Jurkat, Clone E6-1 (cell line): ENCODE results near the gene LIAS.
A peak's percentile ranks its signal among the peaks of the same experiment; 100 is the strongest.
"Not testable (repeated sequence)": the region's sequence is repeated elsewhere in the genome, so short reads cannot be mapped to it uniquely, and the experiment has no call there.

ENCODE experiments used
- DNase-seq: peaks from one replicate; pipeline ENCODE4 v3.0.0-alpha.2; 2011; ENCODE audit warnings: low read depth, low spot score
- H3K4me3 ChIP-seq: 2 replicates; pipeline ENCODE4 v1.5.1; 2011; ENCODE audit warnings: mild to moderate bottlenecking, low read length, control low read depth, moderate library complexity

The LIAS gene

GRCh38 chr4:39452153-39452859 lies 6.5 kb upstream of the LIAS start:
- H3K4me3 ChIP-seq: no peak overlapping the region
- no peak for DNase-seq

DNA sequence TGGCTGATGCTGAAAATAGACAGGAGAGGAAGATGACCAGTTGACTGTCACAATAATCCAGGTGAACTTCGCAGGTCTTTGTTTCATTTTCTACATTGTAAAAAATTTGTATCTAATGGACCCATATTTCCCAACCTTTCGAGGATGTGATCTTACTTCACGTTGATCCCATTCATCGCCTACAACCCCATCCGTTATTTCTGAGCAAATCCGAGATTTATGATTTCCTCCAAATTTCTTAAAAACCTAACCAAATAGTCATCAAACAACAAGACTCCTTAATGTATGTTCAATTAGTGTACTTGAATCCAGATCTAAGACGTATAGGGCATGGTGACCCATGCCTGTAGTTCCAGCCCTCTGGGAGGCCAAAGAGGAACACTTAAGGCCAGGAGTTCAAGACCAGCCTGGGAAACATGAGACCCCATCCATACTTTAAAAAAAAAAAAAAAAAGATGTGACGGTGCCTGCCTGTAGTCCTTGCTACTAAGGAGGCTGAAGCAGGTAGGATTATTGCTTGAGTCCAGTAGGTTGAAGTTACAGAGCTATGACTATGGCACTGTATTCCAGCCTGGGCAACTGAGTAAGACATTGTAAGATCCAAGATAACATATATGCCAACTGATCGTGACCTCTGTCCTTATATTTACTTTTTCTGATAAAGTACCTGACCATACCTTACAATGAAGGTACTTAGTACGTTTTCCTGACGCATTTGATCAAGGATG lies 5.8 kb upstream of the LIAS start:
- H3K4me3 ChIP-seq: no peak overlapping the region

DNA sequence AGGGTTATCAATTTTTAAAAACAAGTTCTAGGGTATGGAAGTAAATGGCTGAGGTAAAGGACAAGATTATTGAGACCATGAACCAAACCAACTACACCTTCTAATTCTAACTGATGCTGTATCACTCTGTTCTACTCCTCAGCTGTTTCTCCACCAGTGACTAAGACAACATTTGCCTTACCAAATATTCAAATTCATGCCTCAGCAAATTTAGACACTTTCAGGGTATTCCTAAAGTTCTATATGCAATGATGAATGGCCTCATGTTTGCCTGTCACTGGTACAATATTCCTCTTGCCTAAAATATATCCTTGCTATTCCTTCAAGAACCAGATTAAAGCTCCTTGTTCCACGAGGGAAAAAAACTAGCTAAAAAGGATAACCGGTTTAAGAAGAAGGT lies 5.1 kb upstream of the LIAS start:
- no peak for DNase-seq
- H3K4me3 ChIP-seq: no peak overlapping the region

More for the DNA sequence above, 5.8 kb upstream of the LIAS start:
- no peak for DNase-seq

DNA sequence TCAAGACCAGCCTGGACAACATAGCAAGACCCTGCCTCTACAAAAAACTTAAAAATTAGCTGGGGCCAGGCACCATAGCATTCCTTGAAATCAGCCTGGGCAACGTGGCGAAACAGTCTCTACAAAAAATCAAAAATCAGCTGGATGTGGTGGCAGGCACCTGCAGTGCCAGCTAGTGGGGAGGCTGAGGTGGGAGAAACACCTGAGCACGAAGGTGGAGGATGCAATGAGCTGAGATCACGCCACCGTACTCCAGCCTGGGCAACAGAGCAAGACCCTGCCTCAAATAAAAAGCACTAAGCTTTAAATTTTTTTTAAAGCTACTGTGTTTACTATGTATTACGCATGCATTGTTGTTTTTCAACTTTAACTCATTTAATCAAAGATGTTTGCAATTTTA lies 3.4 kb upstream of the LIAS start:
- H3K4me3 ChIP-seq: no peak overlapping the region
- DNase-seq: no peak

- no peak for DNase-seq
- peak overlapping the region; percentile 69 for H3K4me3 ChIP-seq
Observed at GRCh38 chr4:39456946-39457763, 1.7 kb upstream of the LIAS start.

- DNase-seq: not testable (repeated sequence)
- peak overlapping the region; percentile 69 for H3K4me3 ChIP-seq
Observed at GRCh38 chr4:39458161-39458504, 723 bp upstream of the LIAS start.

DNA sequence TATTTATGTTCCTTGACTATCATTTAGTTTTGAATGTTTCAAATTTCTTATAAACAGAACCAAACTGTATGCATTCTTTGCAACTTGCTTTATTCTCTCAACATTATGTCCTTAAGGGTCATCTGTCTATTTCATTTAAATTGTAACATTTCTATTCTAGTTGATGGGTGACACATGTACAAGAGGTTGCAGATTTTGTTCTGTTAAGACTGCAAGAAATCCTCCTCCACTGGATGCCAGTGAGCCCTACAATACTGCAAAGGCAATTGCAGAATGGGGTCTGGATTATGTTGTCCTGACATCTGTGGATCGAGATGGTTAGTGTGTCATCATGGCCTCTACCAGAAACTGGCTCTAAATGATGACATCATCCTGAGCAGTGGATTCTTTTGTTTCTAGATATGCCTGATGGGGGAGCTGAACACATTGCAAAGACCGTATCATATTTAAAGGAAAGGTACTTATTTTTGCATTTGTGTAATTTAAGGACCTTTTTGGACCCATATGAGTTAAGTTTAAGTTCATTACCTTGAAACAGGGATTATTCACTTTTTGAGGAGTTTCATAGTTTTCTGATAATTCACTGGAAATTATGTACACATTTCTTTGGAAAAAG lies 6.1 kb downstream of the LIAS start:
- peak; percentile 69 for DNase-seq
- H3K4me3 ChIP-seq: no peak overlapping the region

DNA sequence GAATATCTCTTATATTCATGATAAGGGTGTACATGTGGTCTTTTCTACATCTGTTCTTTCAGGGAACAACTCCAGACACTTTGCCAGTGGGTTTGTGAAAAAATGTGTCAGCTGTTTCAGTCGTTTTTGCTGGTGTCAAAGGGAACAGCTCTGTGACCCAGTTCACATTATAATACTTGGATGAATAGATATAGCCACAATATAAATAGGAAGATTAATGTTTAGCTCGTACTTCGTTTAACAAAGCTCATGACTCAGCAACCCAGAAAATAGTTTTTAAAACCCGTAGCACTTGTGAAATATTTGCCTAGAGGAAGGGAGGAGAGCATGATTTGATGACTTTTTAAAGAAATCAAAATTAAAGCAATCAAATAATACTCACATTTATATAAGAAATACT lies 7.9 kb downstream of the LIAS start:
- no peak overlapping the region for H3K4me3 ChIP-seq
- DNase-seq: no peak

- H3K4me3 ChIP-seq: no peak overlapping the region
- no peak for DNase-seq
Observed at GRCh38 chr4:39467464-39467863, 8.6 kb downstream of the LIAS start.

DNA sequence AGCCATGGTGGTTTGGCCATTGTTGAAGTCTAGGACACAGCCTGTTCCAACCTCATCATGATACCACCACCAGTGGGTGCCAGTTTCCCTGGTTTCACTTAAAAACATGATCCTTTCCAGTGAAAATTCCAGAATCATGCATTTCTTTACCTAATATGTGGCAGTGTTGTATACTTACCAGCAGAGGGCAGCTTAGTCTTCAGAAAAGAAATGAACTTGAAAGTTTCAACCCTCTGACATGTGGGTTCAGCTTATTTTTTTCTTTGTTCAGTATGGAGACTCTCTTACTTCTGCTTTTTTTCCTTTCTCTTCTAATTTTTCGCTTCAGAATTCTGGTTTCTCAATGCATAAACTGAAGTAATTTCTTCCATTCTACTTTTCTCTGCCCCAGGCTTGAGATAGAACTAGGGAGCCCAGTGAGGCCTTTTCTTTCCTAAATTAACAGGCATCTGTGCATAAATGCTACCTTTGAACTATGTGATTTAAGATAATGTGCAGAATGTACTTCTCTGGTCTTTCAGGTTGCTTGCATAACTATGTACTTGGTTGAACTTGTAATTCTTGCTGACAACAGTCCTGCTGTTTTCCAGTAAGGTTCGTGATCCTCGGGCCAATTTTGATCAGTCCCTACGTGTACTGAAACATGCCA lies 10.7 kb downstream of the LIAS start:
- H3K4me3 ChIP-seq: no peak overlapping the region
- peak; percentile 60 for DNase-seq

DNA sequence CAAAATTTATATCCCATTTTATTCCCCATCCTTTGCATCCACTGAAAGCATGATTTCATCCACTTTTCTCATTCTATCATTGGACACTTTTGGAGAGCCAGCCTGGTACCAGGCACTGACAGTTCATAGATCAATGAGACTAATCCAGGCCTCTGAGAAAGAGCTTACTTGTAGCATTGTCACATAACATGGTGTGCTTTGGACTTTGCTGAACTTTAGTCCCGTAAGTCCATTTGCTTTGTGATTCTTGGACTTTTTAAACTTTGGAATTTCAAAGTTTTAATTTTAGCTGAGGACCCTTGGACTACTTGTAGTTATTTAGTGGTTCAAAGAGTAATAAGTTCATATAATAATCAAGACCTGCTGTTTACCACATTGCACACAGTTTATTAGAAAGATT lies 11.5 kb downstream of the LIAS start:
- no peak overlapping the region for H3K4me3 ChIP-seq
- no peak for DNase-seq

DNA sequence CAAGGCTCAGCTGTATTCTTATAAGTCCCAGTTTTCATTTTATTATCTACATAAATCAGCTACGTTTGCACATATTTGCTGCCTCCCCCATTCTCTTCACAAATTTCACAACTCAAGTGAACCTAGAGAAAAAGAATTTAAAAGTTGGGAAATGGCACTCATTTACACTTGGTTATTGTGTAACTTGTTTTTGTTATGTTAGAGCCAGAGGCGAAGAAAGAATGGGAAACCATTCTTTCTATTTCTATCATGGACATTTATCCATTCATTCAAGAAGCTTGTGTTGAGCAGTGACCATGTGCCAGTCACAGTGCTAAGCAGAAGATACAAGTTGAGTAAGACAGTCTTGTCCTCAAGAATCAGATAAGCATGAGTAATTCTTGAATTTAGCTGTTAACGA lies 13.5 kb downstream of the LIAS start:
- H3K4me3 ChIP-seq: no peak overlapping the region
- no peak for DNase-seq

DNA sequence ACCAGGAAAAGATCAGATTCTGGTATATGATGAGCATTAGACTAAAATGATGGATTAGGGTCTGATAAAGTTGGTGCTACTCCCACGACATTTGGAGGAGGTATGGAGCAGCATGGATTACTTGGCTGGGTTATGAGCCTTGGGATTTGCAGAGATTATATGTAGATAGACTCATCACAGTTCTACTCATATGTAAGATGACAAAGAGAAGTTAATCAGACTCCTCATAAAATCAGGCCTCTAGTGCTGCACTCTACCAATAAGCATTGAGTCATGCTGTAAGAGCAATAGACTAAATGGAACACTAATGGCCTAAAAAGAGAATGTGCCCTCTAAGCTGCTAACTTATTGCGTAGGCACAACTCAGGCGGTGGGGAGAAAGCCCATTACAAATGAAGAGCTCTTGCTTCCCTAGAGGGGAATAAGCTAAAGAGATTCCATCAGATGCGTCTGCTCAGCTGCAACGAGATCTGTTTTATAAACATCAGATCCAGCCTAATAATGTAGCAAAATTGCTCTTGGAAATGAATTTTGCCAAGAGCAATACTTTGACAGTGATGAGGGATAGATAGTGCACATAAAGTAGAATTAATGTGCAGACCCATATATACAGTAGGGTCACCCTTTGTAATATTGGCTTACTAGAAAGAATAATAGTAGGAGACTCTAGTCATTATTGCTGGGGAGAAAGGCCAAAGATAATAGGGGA lies 17.5 kb downstream of the LIAS start:
- no peak for DNase-seq
- H3K4me3 ChIP-seq: no peak overlapping the region

GRCh38 chr4:39480251-39480650 lies 21.4 kb downstream of the LIAS start:
- no peak overlapping the region for H3K4me3 ChIP-seq
- DNase-seq: no peak

DNA sequence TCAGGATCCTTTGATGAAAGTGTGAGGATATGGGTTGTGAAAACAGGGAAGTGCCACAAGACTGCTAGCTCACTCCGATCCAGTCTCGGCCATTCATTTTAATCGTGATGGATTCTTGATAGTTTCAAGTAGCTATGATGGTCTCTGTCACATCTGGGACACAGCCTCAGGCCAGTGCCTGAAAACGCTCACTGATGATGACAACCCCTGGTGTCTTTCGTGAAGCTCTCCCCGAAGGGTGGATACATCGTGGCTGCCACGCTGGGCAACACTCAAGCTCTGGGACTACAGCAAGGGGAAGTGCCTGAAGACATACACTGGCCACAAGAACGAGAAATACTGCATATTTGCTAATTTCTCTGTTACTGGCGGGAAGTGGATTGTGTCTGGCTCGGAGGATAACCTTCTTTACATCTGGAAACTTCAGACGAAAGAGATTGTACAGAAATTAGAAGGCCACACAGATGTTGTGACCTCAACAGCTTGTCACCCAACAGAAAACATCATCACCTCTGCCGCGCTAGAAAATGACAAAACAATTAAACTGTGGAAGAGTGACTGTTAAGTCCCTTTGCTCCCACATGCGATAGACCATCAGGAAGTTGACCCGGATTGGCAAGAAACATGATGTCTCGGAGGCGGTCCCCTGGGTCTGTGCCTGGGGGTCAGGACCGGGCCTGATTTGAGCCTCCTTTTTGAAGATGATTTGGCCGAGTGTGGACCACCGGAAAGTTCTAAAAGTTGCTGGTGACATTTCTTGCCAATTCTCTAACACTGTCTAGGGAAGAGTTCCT lies 22.2 kb downstream of the LIAS start:
- no peak for DNase-seq
- no peak overlapping the region for H3K4me3 ChIP-seq

- DNase-seq: no peak
- H3K4me3 ChIP-seq: no peak overlapping the region
Observed at GRCh38 chr4:39484582-39485272, 25.9 kb downstream of the LIAS start.

GRCh38 chr4:39486221-39486804 lies 27.5 kb downstream of the LIAS start:
- no peak overlapping the region for H3K4me3 ChIP-seq
- no peak for DNase-seq
